Measurements from ENCODE around the gene NUCB2.
"Not testable (repeated sequence)": the region's sequence is repeated elsewhere in the genome, so short reads cannot be mapped to it uniquely, and the experiment has no call there.

The NUCB2 gene

GRCh38 chr11:17276236-17277023 is at the start of gene NUCB2:
Gene NUCB2, plus strand, starts transcription at chr11:17276739. Its CDS starts 18,585 bp downstream, at chr11:17295324.
- DNase-seq, result peak; percentile 98

DNA sequence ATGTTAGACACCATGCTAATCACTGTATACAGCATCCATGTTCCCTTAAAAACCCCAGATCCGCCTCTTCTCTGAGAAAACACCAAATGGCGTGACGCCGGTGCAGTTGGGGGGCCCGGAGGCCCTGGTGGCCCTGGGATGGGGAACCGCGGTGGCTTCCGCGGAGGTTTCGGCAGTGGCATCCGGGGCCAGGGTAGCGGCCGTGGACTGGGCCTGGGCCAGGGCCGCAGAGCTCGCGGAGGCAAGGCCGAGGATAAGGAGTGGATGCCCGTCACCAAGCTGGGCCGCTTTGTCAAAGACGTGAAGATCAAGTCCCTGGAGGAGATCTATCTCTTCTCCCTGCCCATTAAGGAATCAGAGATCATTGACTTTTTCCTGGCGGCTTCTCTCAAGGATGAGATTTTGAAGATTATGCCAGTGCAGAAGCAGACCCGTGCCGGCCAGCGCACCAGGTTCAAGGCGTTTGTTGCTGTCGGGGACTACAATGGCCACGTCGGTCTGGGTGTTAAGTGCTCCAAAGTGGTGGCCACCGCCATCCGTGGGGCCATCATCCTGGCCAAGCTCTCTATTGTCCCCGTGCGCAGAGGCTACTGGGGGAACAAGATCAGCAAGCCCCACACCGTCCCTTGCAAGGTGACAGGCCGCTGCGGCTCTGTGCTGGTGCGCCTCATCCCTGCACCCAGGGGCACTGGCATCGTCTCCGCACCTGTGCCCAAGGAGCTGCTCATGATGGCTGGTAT is 48.2 kb upstream of the NUCB2 start:
- DNase-seq, result not testable (repeated sequence)

DNA sequence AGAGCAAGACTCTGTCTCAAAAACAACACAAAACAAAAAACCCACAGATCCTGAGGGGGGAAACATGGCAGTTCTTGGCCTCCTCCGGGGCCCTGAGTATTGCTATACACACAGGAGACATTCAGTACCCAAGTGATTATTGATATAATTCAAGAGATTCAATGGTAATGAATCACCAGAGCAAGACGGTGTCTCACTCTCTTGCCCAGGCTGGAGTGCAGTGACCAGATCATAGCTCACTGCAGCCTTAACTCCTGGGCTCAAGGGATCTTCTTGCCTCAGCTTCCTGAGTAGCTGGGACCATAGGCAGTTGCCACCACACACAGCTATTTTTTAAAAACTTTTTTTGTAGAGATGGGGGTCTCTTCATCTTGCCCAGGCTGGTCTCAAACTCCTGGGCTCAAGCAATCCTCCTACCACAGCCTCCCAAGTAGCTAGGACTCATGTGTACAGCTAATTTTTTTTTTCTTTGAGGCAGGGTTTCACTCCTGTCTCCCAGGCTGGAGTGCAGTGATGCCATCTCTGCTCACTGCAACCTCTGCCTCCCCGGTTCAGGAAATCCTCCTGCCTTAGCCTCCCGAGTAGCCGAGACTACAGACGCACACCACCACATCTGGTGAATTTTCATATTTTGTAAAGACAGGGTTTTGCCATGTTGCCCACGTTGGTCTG is 46.9 kb upstream of the NUCB2 start:
- DNase-seq, result no peak

DNA sequence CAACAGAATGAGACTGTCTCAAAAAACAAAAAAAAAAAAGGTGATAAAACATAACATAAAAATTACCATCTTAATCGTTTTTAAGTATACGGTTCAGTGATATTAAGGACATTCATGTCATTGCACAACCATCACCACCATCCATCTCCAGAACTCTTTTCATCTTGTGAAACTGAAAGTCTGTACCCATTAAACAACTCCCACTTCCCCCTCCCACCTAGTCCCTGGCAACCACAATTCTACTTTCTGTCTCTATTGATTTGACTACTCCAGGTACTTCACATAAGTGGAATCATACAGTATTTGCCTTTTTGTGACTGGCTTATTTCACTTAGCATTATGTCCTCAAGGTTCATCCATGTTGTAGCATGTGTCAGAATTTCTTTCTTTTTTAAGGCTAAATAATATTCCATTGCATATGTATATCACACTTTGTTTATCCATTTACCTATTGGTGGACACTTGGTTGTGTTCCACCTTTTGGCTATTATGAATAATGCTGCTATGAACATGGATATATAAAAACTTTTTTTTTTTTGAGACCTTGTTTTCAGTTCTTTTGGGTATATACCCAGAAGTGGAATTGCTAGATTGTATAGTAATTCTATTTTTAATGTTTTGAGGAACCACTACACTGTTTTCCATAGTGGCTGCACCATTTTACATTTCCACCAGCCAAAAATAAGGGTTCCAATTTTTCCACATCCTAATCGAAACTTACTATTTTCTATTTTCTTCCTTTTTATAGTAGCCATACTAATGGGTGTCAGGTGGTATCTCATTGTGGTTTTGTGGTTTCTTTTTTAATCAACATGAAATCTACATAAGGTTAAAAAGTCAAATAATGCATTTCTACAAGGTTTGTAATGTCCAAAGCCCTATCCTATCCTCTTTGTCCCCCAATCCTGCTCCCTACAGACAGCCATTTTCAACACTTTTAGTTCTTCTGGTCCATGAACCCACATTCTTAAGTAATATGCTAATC is 45.4 kb upstream of the NUCB2 start:
- no peak for DNase-seq

GRCh38 chr11:17233101-17233500 is 43.4 kb upstream of the NUCB2 start:
- DNase-seq, result no peak

DNA sequence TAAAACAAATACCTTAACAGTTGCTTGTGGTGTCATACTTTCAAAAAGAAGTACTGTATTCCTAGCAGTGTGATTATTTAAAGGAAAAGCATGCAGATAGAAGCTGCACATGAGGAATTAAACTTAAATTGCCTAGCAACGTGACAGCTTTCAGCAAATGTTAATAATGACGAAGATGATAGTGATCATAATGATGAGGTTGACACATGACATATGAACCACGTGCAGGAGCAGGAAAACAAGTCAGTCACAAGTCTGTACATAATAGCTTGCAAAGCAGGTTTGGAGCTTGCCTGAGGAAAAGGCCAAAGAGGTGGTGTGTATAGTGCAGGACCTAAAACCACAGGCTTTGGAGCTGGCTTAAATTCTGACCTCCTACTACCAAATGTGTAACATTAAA is 38.2 kb upstream of the NUCB2 start:
- no peak for DNase-seq

- not testable (repeated sequence) for DNase-seq
Observed at GRCh38 chr11:17239927-17240326, 36.6 kb upstream of the NUCB2 start.

DNA sequence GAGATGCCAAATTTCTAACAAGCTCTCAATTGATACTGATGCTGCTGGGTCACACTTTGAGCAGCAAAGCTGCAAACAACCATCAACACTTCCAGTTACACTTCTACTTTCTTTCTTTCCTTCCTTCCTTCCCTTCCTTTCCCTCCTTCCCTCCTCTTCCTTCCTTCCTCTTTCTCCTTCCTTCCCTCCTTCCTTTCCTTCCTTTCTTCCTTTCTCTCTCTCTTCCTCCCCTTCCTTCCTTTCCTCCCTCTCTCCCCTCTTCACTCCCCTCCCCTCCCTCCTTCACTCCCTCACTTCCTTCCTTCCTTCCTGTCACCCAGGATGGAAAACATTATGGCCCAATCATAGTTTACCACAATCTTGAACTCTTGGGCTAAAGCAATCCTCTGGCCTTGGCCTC is 35.8 kb upstream of the NUCB2 start:
- DNase-seq, result no peak

- DNase-seq, result not testable (repeated sequence)
Observed at GRCh38 chr11:17242954-17243353, 33.6 kb upstream of the NUCB2 start.

- DNase-seq, result no peak
Observed at GRCh38 chr11:17244046-17244445, 32.5 kb upstream of the NUCB2 start.

- DNase-seq, result no peak
Observed at GRCh38 chr11:17250561-17251350, 25.8 kb upstream of the NUCB2 start.

- no peak for DNase-seq
Observed at GRCh38 chr11:17252704-17253103, 23.8 kb upstream of the NUCB2 start.

- no peak for DNase-seq
Observed at GRCh38 chr11:17256512-17256911, 20.0 kb upstream of the NUCB2 start.

- DNase-seq, result no peak
Observed at GRCh38 chr11:17257196-17257595, 19.3 kb upstream of the NUCB2 start.

GRCh38 chr11:17258670-17259069 is 17.9 kb upstream of the NUCB2 start:
- DNase-seq, result no peak

DNA sequence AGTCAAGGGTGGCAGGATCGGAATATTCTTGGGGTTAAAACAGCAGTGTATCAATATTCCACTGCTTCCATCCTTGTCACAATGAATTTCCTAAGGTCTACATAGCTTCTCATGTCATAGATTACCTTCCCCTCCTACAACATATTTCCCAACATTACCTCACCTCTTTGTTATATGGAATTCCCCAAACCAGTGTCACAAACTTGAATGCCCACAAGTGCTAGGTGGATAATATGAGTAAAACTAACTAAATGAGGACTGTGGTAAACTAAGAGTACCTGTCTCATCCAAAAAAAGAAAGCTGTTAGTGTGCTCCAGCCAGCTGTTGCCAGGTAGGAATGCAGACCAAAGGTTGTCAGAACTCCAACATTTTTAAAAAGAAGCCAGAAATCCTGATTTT is 17.0 kb upstream of the NUCB2 start:
- no peak for DNase-seq

GRCh38 chr11:17260020-17260419 is 16.5 kb upstream of the NUCB2 start:
- no peak for DNase-seq

- DNase-seq, result no peak
Observed at GRCh38 chr11:17263769-17264168, 12.8 kb upstream of the NUCB2 start.

DNA sequence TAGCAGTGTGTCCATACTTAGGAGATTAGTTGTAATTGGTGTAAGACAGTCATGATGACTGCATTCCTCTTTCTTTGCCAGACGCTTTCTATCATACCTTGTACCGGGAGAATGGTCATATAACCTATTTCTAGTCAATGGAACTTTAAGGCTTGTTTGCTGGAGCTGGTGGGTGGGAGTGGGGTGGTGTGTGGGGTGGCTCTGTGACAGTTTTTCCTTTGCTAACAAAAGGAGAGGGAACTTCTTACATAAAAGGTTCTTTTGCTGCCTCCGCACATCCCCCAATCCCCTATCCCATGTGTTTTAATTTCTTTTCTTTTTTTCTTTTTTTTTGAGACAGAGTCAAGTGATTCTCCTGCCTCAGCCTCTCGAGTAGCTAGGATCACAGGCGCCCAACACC is 9.8 kb upstream of the NUCB2 start:
- no peak for DNase-seq

GRCh38 chr11:17267576-17267975 is 9.0 kb upstream of the NUCB2 start:
- DNase-seq, result no peak

- DNase-seq, result not testable (repeated sequence)
Observed at GRCh38 chr11:17268500-17268899, 8.0 kb upstream of the NUCB2 start.

DNA sequence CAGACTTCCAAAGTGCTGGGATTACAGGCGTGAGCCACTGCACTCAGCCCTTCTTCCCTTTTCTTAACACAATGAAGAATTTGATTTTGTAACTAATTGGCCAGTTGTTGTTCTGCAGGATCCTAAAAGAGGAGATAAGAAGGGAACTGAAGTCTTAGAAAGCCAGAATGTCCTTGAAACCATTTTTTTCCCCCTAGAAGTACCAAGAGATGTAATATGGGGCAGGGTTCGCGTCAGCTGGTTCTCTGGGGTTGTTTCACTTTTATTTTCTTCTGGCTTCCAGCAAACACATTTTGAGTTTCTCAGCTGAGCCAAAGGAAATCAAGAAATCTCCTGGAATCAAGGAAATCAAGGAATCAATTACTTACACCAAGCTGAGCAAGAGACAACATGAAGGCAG is 7.6 kb upstream of the NUCB2 start:
- DNase-seq, result no peak

Measured in activated CD8-positive, alpha-beta memory T cell treated with anti-CD3 and anti-CD28 coated beads, Interleukin-2, amount 50 U/mL, for 48 hours (primary cell).